ENCODE results near the gene FAM222A. TPM values are rescaled to one million over a fixed set of nuclear protein-coding genes. Genes with fewer than 3 reads are reported as not detected.

Gene FAM222A
- total RNA-seq, 2 donors from 2014 or later: 21.6 to 24.4 TPM

DNA sequence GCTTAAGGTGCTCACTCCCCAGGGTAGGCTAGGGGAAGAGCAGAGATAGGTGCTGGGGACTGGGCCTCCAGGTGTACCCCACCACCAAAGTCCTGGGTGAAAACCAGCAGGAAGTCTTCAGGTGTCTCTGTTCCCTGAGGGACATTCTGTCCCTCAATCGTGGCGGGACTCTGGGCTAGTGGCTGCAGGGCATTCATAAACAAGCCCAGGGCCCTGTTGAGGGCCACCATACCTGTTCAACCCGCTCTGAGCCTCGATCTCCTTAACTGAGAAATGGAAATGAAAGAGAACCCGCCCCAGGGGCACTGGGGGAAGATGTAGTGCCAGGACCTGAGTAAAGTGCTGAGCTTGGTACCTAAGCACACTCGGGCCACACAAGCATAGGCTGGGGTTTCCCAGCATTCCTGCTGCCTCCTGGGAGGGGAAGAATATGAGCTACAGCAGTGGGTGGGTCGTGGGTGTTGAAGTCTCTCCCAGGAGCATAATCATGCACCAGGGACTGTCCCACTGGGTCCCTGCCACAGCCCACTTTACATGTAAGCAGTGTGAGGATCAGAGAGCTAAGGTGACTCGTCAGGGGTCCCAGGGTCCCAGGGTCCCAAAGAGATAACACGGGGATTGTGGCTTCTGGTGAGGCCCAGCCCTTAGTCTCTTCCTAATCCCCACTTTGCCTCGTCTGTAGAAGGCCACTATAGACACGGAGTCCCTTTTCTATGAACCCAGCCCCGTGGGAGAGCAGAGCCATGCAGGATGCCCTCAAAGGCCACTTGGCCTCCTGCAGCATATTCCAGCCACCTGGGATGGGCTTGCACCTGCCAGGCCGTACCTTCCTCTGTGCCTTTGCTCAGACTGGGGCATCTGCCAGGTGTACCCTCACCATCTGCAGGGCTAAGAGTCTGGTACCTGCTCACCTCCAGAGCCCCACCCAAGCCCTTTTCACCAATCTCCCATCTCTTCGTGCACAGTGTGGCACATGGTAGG lies 14.4 kb downstream of the FAM222A start:
- no peaks in the 10 kb centered on the region for H3K27me3 Mint-ChIP-seq (ENCODE audit: insufficient read depth)

DNA sequence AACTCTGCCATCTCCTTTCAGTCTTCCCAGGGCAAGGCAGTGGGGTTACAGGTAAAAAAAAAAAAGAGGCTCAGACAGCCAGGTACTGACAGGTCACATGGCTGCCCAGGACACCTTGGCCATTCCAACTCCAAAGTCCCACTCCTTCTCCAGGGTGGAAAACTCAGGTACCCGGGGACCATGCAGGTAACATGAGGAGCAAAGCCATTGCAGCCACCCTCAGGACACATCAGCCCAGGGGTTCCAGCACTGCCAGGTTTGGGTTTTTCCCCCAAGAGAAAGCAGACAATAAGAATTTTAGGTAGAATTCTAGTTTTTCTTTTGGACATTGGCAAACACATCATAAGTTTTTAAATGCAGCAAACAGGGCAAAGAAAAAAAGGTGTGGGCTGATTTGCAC lies 15.3 kb downstream of the FAM222A start:
- peaks cover 15% of the 10 kb centered on the region for H3K4me1 Mint-ChIP-seq
- Histone ChIP-seq H3K4me1 (ENCODE audit: control insufficient read depth, insufficient read depth, low read length) (no peaks in the 10 kb centered on the region), H3K9ac (ENCODE audit: extremely low read depth, low read length, poor library complexity, severe bottlenecking) (no peak overlapping the region), H3K27ac (ENCODE audit: low read depth, low read length) (no peak overlapping the region), H3K9me3 (ENCODE audit: control insufficient read depth, low read length) (no peaks in the 10 kb centered on the region), H3K36me3 (ENCODE audit: control insufficient read depth, insufficient read depth, low read length) (peaks cover 23% of the 10 kb centered on the region), H3K4me3 (ENCODE audit: low read length) (no peak overlapping the region), H3K27me3 (ENCODE audit: control insufficient read depth, insufficient read depth, low read length, poor library complexity, severe bottlenecking) (no peaks in the 10 kb centered on the region)
- TF ChIP-seq, protein P1, sequence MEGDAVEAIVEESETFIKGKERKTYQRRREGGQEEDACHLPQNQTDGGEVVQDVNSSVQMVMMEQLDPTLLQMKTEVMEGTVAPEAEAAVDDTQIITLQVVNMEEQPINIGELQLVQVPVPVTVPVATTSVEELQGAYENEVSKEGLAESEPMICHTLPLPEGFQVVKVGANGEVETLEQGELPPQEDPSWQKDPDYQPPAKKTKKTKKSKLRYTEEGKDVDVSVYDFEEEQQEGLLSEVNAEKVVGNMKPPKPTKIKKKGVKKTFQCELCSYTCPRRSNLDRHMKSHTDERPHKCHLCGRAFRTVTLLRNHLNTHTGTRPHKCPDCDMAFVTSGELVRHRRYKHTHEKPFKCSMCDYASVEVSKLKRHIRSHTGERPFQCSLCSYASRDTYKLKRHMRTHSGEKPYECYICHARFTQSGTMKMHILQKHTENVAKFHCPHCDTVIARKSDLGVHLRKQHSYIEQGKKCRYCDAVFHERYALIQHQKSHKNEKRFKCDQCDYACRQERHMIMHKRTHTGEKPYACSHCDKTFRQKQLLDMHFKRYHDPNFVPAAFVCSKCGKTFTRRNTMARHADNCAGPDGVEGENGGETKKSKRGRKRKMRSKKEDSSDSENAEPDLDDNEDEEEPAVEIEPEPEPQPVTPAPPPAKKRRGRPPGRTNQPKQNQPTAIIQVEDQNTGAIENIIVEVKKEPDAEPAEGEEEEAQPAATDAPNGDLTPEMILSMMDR (conservative IDR thresholded peaks at IDR 0.05): no peak
- DNase-seq: peak; percentile 35
- no peak overlapping the region for H3K27ac Mint-ChIP-seq
- no peak overlapping the region for H3K4me3 Mint-ChIP-seq
- no peaks in the 10 kb centered on the region for H3K27me3 Mint-ChIP-seq (ENCODE audit: insufficient read depth)
- peaks cover 6% of the 10 kb centered on the region for H3K36me3 Mint-ChIP-seq (ENCODE audit: low read depth)
- no peaks in the 10 kb centered on the region for H3K9me3 Mint-ChIP-seq
- 96% methylated on average over 1 of the region's 1 CpG; no CpG with 5 or more reads in 1 of the 2 experiments for WGBS, 2 experiments (ENCODE audit: insufficient coverage in 1 of 2, insufficient read length in 1 of 2)

More for the DNA sequence above, 14.4 kb downstream of the FAM222A start:
- TF ChIP-seq, protein P1 (conservative IDR thresholded peaks at IDR 0.05): no peak
- H3K4me1 Mint-ChIP-seq: peaks cover 15% of the 10 kb centered on the region
- Histone ChIP-seq H3K27ac (ENCODE audit: low read depth, low read length) (peak overlapping the region; percentile 72), H3K9ac (ENCODE audit: extremely low read depth, low read length, poor library complexity, severe bottlenecking) (no peak overlapping the region), H3K9me3 (ENCODE audit: control insufficient read depth, low read length) (no peaks in the 10 kb centered on the region), H3K36me3 (ENCODE audit: control insufficient read depth, insufficient read depth, low read length) (peaks cover 25% of the 10 kb centered on the region), H3K4me1 (ENCODE audit: control insufficient read depth, insufficient read depth, low read length) (no peaks in the 10 kb centered on the region), H3K4me3 (ENCODE audit: low read length) (no peak overlapping the region), H3K27me3 (ENCODE audit: control insufficient read depth, insufficient read depth, low read length, poor library complexity, severe bottlenecking) (no peaks in the 10 kb centered on the region)
- peaks cover 6% of the 10 kb centered on the region for H3K36me3 Mint-ChIP-seq (ENCODE audit: low read depth)
- no peak overlapping the region for H3K4me3 Mint-ChIP-seq
- 90 to 91% methylated on average over 9 to 14 of the region's 14 CpGs for WGBS, 2 experiments (ENCODE audit: insufficient coverage in 1 of 2, insufficient read length in 1 of 2)
- H3K9me3 Mint-ChIP-seq: no peaks in the 10 kb centered on the region
- H3K27ac Mint-ChIP-seq: no peak overlapping the region
- peak; percentile 48 for DNase-seq

DNA sequence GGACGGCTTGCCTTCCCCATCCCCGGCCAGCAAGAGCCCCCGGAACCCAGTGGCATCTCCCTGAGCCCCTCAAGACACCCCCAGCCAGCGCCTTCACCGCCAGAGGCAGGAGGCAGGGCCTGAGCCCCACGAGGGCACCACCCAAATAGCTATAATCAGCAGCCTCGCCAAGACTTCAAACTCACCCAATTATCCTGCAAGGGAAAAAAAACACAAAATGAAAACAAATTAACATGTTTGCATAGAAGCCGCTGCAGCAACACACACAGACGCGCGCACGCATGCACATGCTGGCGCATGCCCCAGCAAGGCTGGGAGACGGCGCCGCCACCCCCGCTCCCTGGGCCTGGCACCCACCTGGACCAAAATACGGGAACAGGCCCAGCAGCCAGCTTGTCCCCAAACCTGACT lies 15.8 kb downstream of the FAM222A start:
- DNase-seq: peak; percentile 41
- peaks cover 2% of the 10 kb centered on the region for H3K4me1 ChIP-seq (ENCODE audit: control insufficient read depth, insufficient read depth, low read length)
- 90 to 94% methylated on average over 14 to 18 of the region's 18 CpGs for WGBS, 2 experiments (ENCODE audit: insufficient coverage in 1 of 2, insufficient read length in 1 of 2)

More for the DNA sequence above, 15.8 kb downstream of the FAM222A start:
- H3K27me3 Mint-ChIP-seq (ENCODE audit: insufficient read depth): no peaks in the 10 kb centered on the region
- no peak overlapping the region for H3K4me3 Mint-ChIP-seq
- peaks cover 19% of the 10 kb centered on the region for H3K36me3 ChIP-seq (ENCODE audit: control insufficient read depth, insufficient read depth, low read length)
- H3K9me3 ChIP-seq (ENCODE audit: control insufficient read depth, low read length): no peaks in the 10 kb centered on the region
- TF ChIP-seq, protein P1 (conservative IDR thresholded peaks at IDR 0.05): no peak
- H3K36me3 Mint-ChIP-seq (ENCODE audit: low read depth): peaks cover 6% of the 10 kb centered on the region
- H3K27me3 ChIP-seq (ENCODE audit: control insufficient read depth, insufficient read depth, low read length, poor library complexity, severe bottlenecking): no peaks in the 10 kb centered on the region
- no peaks in the 10 kb centered on the region for H3K9me3 Mint-ChIP-seq
- no peak overlapping the region for H3K9ac ChIP-seq (ENCODE audit: extremely low read depth, low read length, poor library complexity, severe bottlenecking)
- H3K27ac ChIP-seq (ENCODE audit: low read depth, low read length): no peak overlapping the region
- no peak overlapping the region for H3K4me3 ChIP-seq (ENCODE audit: low read length)
- H3K4me1 Mint-ChIP-seq: peaks cover 19% of the 10 kb centered on the region
- no peak overlapping the region for H3K27ac Mint-ChIP-seq
